Neutrophil (primary cell): ENCODE results near the gene RNPEPL1.

Source experiments
- H3K27ac ChIP-seq: fragments of 200-600 bp; sonication (generic); 2 replicates; pipeline ENCODE4 v1.5.1; 2016; ENCODE audit warnings: mild to moderate bottlenecking, moderate library complexity
- H3K27me3 ChIP-seq: fragments of 200-600 bp; sonication (generic); 2 replicates; pipeline ENCODE4 v1.6.0; 2016; ENCODE audit warnings: mild to moderate bottlenecking
- H3K36me3 ChIP-seq: fragments of 200-600 bp; sonication (generic); 2 replicates; pipeline ENCODE4 v1.5.1; 2017
- H3K4me1 ChIP-seq, 2 experiments: fragments of 200-600 bp in 1 of 2; sonication (generic) in 1 of 2; 1 replicate in 1 of 2; 2 replicates in 1 of 2; pipeline versions ENCODE4 v1.5.1 to v1.6.1; 2013 to 2016; ENCODE audit warnings: low read depth in 1 of 2, low read length in 1 of 2, mild to moderate bottlenecking in 1 of 2, moderate library complexity in 1 of 2; ENCODE audit not compliant: control insufficient read depth in 1 of 2, insufficient read depth in 1 of 2
- H3K4me3 ChIP-seq, 2 experiments: fragments of 200-600 bp in 1 of 2; sonication (generic) in 1 of 2; 1 replicate in 1 of 2; 2 replicates in 1 of 2; pipeline ENCODE4 v1.5.1; 2013 to 2016; ENCODE audit warnings: low read depth in 1 of 2, low read length in 1 of 2, mild to moderate bottlenecking in 1 of 2, moderate library complexity in 1 of 2
- H3K9me3 ChIP-seq: fragments of 200-600 bp; sonication (generic); 2 replicates; pipeline ENCODE4 v1.5.1; 2016
- TF ChIP-seq, protein P1 (sequence below): fragments of 200-600 bp; sonication (generic); IDR thresholded peaks from 2 replicates; pipeline ENCODE4 v1.5.1; 2016; ENCODE audit warnings: antibody characterized with exemption

RNPEPL1 gene

GRCh38 chr2:240525802-240526201 lies 42.5 kb upstream of the RNPEPL1 start:
- no peaks in the 10 kb centered on the region for H3K4me1 ChIP-seq
- H3K27ac ChIP-seq = no peak overlapping the region
- TF ChIP-seq, protein P1, sequence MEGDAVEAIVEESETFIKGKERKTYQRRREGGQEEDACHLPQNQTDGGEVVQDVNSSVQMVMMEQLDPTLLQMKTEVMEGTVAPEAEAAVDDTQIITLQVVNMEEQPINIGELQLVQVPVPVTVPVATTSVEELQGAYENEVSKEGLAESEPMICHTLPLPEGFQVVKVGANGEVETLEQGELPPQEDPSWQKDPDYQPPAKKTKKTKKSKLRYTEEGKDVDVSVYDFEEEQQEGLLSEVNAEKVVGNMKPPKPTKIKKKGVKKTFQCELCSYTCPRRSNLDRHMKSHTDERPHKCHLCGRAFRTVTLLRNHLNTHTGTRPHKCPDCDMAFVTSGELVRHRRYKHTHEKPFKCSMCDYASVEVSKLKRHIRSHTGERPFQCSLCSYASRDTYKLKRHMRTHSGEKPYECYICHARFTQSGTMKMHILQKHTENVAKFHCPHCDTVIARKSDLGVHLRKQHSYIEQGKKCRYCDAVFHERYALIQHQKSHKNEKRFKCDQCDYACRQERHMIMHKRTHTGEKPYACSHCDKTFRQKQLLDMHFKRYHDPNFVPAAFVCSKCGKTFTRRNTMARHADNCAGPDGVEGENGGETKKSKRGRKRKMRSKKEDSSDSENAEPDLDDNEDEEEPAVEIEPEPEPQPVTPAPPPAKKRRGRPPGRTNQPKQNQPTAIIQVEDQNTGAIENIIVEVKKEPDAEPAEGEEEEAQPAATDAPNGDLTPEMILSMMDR = no peak
- peaks cover 3% of the 10 kb centered on the region for H3K27me3 ChIP-seq
- H3K9me3 ChIP-seq = peaks cover 11% of the 10 kb centered on the region
- no peak overlapping the region for H3K4me3 ChIP-seq
- H3K36me3 ChIP-seq = peaks cover 30% of the 10 kb centered on the region

GRCh38 chr2:240526521-240526920 lies 41.8 kb upstream of the RNPEPL1 start:
- Histone ChIP-seq H3K36me3 (peaks cover 30% of the 10 kb centered on the region), H3K4me1 (no peaks in the 10 kb centered on the region), H3K9me3 (peaks cover 12% of the 10 kb centered on the region), H3K27me3 (no peaks in the 10 kb centered on the region), H3K4me3 (no peak overlapping the region), H3K27ac (no peak overlapping the region)
- TF ChIP-seq, protein P1 = no peak

GRCh38 chr2:240527153-240527750 lies 41.0 kb upstream of the RNPEPL1 start:
- Histone ChIP-seq H3K9me3 (peaks cover 15% of the 10 kb centered on the region), H3K27ac (no peak overlapping the region), H3K4me3 (no peak overlapping the region), H3K36me3 (peaks cover 28% of the 10 kb centered on the region), H3K27me3 (no peaks in the 10 kb centered on the region), H3K4me1 (no peaks in the 10 kb centered on the region)
- TF ChIP-seq, protein P1 = no peak

- H3K36me3 ChIP-seq = peaks cover 15% of the 10 kb centered on the region
- H3K4me3 ChIP-seq = no peak overlapping the region
- peaks cover 15% of the 10 kb centered on the region for H3K9me3 ChIP-seq
- H3K27me3 ChIP-seq = no peaks in the 10 kb centered on the region
- TF ChIP-seq, protein P1 = no peak
- no peak overlapping the region for H3K27ac ChIP-seq
- no peaks in the 10 kb centered on the region for H3K4me1 ChIP-seq
These were observed 39.8 kb upstream of the RNPEPL1 start for GRCh38 chr2:240528406-240529040.

DNA sequence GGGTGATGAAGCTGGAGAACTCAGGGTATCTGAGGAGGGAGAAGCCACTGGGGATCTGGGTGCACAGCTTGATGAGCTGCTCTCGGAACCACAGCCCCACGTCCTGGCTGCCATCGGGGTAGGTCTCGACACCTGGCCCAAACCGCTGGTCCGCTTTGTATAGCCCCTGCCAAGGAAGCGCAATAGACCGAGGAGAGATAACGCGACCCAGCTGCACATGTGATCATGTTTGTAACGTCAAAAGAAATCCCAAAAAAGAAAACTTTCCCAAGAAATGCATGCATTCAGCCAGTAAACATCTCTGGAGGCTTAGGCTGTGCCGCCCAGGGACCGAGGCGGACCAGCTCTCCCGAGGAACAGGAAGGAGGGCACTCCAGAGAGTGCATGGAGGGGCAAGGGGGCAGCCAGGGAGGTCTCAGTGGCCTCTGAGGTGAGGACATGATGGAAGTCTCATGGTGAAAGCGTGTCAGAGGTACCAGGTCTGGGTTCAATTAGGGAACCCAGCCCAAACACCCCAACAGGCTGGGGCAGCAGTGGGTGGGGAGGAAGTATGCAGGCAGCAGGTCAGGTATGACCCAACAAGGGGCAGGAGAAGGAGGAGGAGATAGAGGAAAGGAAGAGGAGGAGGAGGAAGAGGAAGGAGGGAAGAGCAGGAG lies 38.8 kb upstream of the RNPEPL1 start:
- H3K4me1 ChIP-seq = no peaks in the 10 kb centered on the region
- no peak overlapping the region for H3K4me3 ChIP-seq
- TF ChIP-seq, protein P1 = no peak
- H3K27ac ChIP-seq = no peak overlapping the region
- H3K27me3 ChIP-seq = no peaks in the 10 kb centered on the region
- H3K36me3 ChIP-seq = peaks cover 9% of the 10 kb centered on the region
- H3K9me3 ChIP-seq = peaks cover 15% of the 10 kb centered on the region
